Duodenal mucosa (tissue), 2 donors: ENCODE data around the gene KCNQ1.

Source experiments
- H3K27ac ChIP-seq: one replicate; pipeline ENCODE4 v1.7.0; 2013; ENCODE audit warnings: low read depth, low read length
- H3K27me3 ChIP-seq, 2 donors: one replicate each; pipeline ENCODE4 v1.7.0; 2013; ENCODE audit warnings: low read length in 2 of 2, control low read depth in 1 of 2; ENCODE audit not compliant: insufficient read depth in 2 of 2, control insufficient read depth in 1 of 2
- H3K36me3 ChIP-seq, 2 donors: one replicate each; pipeline ENCODE4 v1.7.0; 2013; ENCODE audit warnings: low read length in 2 of 2, control low read depth in 1 of 2; ENCODE audit not compliant: insufficient read depth in 2 of 2, control insufficient read depth in 1 of 2
- H3K4me1 ChIP-seq, 2 donors: one replicate each; pipeline ENCODE4 v1.7.0; 2013; ENCODE audit warnings: low read length in 2 of 2, control low read depth in 1 of 2; ENCODE audit not compliant: insufficient read depth in 2 of 2, control insufficient read depth in 1 of 2
- H3K4me3 ChIP-seq, 2 donors: one replicate each; pipeline ENCODE4 v1.7.0; 2013; ENCODE audit warnings: low read length in 2 of 2, low read depth in 1 of 2
- H3K9ac ChIP-seq, 2 donors: one replicate each; pipeline ENCODE4 v1.7.0; 2013; ENCODE audit warnings: low read length in 2 of 2, low read depth in 1 of 2
- H3K9me3 ChIP-seq, 2 donors: one replicate each; pipeline ENCODE4 v1.7.0; 2013; ENCODE audit warnings: low read length in 2 of 2, control low read depth in 1 of 2; ENCODE audit not compliant: control insufficient read depth in 1 of 2

KCNQ1 gene

DNA sequence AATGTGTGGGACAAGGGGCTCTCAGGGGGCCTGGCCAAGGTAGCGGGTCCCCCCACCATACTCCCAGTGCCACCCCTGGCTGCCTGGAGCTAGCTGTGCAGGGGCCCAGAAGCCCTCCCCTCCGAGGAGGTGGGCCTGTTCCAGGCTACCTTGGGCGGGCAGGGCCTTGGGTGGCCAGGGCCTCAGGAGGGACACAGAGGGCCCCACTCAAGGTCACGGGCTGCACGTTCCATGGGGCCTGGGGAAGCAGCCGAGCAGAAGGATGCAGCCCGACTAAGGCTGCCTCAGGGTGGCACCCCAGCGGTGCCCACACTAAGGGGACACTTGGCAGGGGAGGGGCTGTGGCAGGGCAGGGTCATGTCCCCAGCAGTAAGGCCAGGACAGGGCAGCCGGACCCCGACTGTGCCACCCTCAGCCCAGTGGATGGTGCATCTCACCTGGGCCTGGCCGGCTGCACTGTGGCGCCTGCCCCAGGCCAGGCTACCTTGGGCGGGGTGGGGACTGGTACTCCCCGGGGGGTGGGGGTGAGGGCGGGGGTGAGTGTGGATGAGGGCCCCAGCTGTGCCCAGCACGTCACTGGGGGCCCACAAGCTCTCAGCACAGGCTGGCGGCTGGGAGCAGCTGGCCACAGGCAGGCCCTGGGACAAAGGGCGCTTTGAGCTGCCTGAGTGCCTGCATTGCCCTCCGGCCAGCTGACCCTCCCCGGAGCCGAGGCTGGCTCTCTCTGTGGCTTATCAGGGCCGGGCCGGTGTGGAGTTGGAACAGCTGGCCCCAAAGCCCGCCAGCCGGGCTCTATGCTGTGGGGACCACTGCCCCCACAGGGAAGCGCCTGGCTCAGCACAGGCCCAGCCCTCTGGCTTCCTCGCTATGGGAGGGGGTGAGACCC, 117.1 kb downstream of the KCNQ1 start:
- H3K9me3 ChIP-seq, result no peaks in the 10 kb centered on the region
- H3K9ac ChIP-seq, result no peak overlapping the region
- no peaks in the 10 kb centered on the region for H3K27me3 ChIP-seq
- H3K27ac ChIP-seq, result peak overlapping the region; percentile 32
- peaks cover 13 to 15% of the 10 kb centered on the region in 2 donors for H3K4me1 ChIP-seq
- H3K4me3 ChIP-seq, result no peak overlapping the region
- H3K36me3 ChIP-seq, result no peaks in the 10 kb centered on the region

DNA sequence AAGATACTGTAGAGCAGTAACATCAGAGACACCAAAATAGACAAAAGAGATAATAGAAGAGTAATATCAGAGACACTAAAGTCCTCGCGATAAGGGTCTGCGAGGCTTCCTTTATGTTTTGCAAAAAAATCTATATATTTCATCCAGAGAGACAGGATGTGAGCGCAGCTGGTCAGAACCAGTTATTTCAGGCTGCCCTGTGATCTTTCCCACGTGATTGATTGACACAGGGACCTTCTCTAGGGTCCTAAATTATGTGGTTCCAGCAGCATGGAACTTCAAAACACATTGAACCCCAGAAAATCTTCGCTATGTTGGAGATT, 118.0 kb downstream of the KCNQ1 start:
- H3K9ac ChIP-seq, result no peak overlapping the region
- peaks cover 13 to 20% of the 10 kb centered on the region in 2 donors for H3K4me1 ChIP-seq
- no peaks in the 10 kb centered on the region for H3K36me3 ChIP-seq
- H3K9me3 ChIP-seq, result no peaks in the 10 kb centered on the region
- H3K27ac ChIP-seq, result no peak overlapping the region
- no peaks in the 10 kb centered on the region for H3K27me3 ChIP-seq
- H3K4me3 ChIP-seq, result no peak overlapping the region

DNA sequence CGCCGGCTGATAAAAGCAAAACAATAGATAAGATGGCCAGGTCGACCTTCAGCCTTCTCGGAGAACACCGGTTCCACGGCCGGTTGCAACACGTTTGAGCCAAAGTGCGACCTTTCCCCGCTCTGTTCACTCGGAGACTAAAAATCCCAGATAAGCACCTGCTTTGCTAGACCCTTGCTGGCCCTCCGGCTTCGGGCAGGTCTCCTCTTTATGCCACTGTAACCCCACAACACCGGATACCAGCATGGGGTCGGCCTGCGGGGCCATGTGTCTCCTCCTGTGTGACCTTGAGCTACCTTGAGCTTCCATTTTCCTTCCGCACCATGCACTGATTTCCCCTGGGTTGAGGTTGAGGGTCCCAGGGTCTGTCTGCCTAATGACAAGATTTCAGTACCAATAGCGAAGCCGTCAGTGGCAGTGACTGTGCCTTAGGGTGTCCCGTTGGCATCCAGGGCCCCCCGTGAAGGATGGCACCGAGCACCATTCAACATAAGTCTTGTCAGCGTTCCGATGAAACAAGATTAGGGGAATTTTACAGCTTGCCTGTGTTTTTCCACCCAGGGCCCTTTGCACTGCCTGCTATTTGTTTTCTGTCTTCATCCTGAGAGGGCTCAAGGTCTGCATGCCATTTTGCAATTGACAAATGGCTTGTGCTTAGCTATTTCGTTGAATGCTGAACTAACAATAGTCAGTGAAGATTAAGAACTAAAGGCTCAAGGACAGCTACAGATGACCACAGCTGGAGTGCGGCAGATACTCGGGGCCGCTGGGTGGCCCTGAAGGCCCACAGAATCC, 118.6 kb downstream of the KCNQ1 start:
- H3K27ac ChIP-seq, result no peak overlapping the region
- peaks cover 13 to 20% of the 10 kb centered on the region in 2 donors for H3K4me1 ChIP-seq
- no peak overlapping the region for H3K4me3 ChIP-seq

DNA sequence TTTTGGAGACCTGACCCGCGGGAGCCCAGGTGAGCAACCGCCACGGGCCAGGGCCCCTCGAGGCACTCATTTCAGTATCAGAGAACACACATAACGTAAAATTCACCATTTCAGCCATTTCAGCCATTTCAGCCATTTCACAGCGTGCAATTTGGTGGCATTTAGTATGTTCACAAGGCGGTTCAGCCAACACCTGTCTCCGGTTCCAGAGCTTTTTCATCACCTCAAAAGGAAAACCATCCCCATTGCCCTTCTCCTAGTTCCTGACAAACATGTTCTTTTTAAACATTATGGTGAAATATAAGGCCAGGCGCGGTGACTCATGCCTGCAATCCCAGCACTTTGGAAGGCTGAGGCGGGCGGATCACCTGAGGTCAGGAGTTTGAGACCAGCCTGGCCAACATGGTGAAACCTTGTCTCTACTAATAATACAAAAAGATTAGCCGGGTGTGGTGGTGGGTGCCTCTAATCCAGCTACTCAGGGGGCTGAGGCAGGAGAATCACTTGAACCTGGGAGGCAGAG, 119.3 kb downstream of the KCNQ1 start:
- H3K9ac ChIP-seq, result no peak overlapping the region
- H3K4me3 ChIP-seq, result no peak overlapping the region
- no peaks in the 10 kb centered on the region for H3K9me3 ChIP-seq
- no peak overlapping the region for H3K27ac ChIP-seq
- no peaks in the 10 kb centered on the region for H3K36me3 ChIP-seq
- no peaks in the 10 kb centered on the region for H3K27me3 ChIP-seq
- peaks cover 13 to 20% of the 10 kb centered on the region in 2 donors for H3K4me1 ChIP-seq

More for the DNA sequence above, 118.6 kb downstream of the KCNQ1 start:
- no peaks in the 10 kb centered on the region for H3K27me3 ChIP-seq
- H3K9ac ChIP-seq, result no peak overlapping the region
- no peaks in the 10 kb centered on the region for H3K36me3 ChIP-seq
- H3K9me3 ChIP-seq, result no peaks in the 10 kb centered on the region

DNA sequence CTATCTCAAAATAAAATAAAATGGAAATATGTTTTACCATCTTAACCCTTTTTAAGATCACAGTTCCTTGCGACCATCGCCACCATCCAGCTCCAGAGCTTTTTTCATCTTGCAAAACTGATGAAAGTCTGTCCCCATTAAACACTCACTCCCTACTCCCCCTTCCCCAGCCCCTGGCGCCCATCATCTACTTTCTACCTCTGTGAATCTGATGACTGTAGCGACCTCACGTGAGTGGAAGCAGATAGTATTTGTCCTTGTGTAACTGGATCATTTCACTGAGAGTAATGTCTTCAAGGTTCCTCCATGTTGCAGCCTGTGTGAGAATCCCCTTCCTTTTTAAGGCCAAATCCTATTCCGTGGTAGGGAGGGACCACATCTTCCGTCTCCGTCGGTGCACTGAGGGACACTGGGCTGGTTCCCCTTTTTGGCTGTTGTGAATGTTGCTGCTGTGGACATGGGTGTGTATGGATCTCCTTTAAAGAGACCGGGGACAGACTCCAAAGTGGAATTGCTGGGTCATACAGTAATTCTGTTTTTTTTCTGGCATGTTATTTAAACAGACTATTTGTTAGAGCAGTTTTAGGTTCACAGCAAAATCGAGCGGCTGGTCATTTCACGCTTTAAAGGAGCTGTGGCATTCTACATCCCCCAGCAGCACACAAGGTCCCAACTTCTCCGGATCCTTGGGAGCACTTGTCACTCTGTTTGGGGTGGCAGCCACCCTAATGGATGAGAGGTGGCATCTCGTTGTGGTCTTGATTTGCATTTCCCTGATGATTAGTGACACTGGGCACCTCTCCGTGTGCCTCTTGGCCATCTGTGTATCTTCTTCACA, 120.0 kb downstream of the KCNQ1 start:
- Histone ChIP-seq H3K4me3 (no peak overlapping the region), H3K4me1 (peaks cover 13 to 20% of the 10 kb centered on the region in 2 donors), H3K27ac (no peak overlapping the region), H3K27me3 (no peaks in the 10 kb centered on the region), H3K9me3 (no peaks in the 10 kb centered on the region), H3K9ac (no peak overlapping the region), H3K36me3 (no peaks in the 10 kb centered on the region)

DNA sequence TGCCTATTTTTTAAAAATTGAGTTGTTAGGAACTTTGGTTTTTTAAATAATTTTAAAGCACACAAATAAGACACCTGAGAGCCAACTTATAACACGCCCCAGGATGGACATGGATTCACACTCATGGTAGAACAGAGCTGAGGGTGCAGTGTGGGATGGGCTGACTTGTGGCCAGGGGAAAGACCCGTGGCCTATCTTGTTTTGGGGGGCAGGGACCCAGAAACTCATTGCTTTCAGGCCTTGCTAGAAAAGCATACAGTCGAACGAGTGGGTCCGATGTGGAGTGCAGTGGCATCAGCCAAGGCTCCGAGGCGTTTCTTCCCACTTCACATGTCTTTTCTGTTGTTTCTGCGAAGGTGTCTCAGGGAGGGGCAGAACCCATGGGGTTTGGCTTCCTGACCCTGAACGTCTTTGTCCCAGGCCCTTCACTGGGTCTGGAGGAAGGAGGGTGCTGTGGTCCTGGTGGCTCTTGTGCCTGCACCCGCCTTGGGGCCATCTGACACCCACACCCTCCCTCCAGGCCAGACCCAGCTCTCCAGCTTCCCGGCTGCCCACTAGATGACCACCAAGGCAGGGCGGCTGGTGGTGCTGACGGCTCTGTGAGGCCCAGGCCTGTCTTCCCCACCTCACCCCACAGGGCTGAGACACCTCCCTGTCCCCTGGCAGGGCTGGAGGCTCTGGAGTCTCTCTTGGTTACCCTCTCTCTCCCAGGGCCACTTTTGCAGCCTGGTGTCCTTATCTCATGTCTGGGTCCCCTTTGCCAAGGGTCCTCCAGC, 120.8 kb downstream of the KCNQ1 start:
- Histone ChIP-seq H3K4me3 (peak overlapping the region in 1 of 2 donors; percentile 21), H3K27ac (no peak overlapping the region), H3K9me3 (no peaks in the 10 kb centered on the region), H3K4me1 (peaks cover 13 to 20% of the 10 kb centered on the region in 2 donors), H3K36me3 (peaks cover 0 to 2% of the 10 kb centered on the region in 2 donors), H3K27me3 (no peaks in the 10 kb centered on the region), H3K9ac (peak overlapping the region in 1 of 2 donors; percentile 10)

DNA sequence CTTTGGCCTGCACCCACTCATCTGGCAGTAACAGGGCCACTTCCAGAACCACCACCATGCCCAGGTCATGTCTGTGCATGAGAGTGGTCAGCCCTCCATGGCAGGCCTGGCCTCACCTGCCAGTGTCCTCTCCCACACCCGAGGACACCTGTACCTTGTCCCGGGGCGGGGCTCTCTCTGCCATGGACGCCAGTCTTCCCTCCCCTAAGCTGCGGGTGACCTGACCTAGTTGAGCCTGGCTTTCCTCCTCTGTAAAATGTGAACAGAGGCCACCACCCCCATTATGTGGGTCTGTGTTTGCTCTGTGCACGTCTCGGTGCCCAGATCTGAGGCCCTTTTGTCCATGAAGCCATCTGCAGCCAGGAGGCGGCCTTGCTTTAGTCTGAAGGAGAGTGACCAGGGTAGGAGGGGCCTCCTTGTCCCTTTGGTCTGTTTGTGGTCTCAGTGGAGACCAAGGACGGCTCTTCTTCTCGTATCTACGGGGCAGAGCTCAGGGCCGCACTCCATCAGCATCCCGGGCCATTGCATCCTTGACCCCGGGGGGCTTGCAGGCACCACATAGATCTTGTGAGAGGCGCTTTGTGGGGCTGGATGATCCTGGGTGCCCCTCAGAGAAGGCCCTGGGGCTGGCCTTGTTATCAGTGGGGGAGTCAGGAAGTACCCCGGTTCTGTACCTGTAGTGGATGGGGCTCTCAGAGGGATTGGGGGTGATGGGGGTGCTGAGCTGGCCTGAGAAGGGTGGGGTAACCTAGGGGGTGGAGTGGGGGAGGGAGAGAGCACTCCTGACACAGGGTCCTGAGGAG, 121.6 kb downstream of the KCNQ1 start:
- H3K9me3 ChIP-seq, result no peaks in the 10 kb centered on the region
- H3K4me1 ChIP-seq, result peaks cover 13 to 20% of the 10 kb centered on the region in 2 donors
- no peaks in the 10 kb centered on the region for H3K27me3 ChIP-seq
- H3K27ac ChIP-seq, result no peak overlapping the region
- peak overlapping the region in 1 of 2 donors; percentile 21 for H3K4me3 ChIP-seq
- H3K9ac ChIP-seq, result peak overlapping the region in 1 of 2 donors; percentile 43
- H3K36me3 ChIP-seq, result peaks cover 0 to 8% of the 10 kb centered on the region in 2 donors

DNA sequence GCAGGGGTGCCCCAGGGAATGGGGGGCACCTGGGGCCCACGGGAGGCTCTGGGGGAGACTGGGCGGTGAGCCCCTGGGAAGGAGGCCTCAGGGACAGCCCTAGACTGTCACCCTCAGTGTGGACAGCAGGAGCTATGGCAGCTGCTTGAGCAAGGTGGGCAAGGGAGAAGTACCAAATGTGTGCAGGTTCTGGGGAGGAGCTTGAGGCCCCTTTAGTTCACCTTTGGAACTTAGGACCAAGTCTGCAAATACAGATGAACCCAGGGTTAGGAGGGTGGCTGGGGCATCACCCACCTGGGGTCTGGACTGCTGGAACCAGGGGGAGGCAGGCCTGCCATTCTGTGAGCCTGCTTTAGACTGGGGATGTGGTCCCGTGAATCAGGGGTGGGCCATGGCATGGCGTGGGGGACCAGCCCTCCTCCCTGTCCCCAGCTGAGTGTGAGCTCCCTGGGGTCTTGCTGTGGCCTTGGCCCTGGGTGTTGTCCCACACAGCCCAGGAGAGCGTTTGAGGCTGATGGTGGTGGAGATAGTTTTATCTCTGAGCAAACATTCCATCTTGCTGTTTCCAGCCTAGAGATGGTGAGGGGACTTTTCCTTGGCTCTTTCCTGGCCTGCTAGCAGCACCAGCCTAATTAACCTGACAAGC, 122.3 kb downstream of the KCNQ1 start:
- Histone ChIP-seq H3K9me3 (no peaks in the 10 kb centered on the region), H3K36me3 (peaks cover 0 to 8% of the 10 kb centered on the region in 2 donors), H3K4me1 (peaks cover 13 to 20% of the 10 kb centered on the region in 2 donors), H3K27ac (no peak overlapping the region), H3K4me3 (no peak overlapping the region), H3K9ac (no peak overlapping the region), H3K27me3 (no peaks in the 10 kb centered on the region)
